C4-2B (cell line): ENCODE results near the gene GRID1.

Experiments
- CTCF ChIP-seq: fragments of 450-650 bp; conservative IDR thresholded peaks from 2 replicates; pipeline ENCODE4 v1.5.1; 2017; ENCODE audit warnings: mild to moderate bottlenecking
- ZFX ChIP-seq: fragments of 450-650 bp; IDR thresholded peaks from 2 replicates; pipeline ENCODE4 v1.6.1; 2017

GRCh38 chr10:86025509-86025908, 341.1 kb downstream of the GRID1 start:
- TF ChIP-seq CTCF (no peak), ZFX (no peak)
